Tibial nerve (tissue), 4 donors: ENCODE results near the gene ALOX5AP. TPM values are rescaled to one million over a fixed set of nuclear protein-coding genes. Genes with fewer than 3 reads are reported as not detected.

Source experiments
- DNase-seq, 2 donors: peaks; one replicate each; pipeline ENCODE4 v3.0.0-alpha.2; 2019; ENCODE audit warnings: low spot score in 2 of 2
- H3K27ac ChIP-seq, 4 donors: fragments of 200-600 bp; sonication (generic) in 3 of 4; one replicate each; pipeline ENCODE4 v1.5.1; 2017 to 2019; ENCODE audit warnings: mild to moderate bottlenecking in 1 of 4
- H3K27me3 ChIP-seq, 2 donors: fragments of 200-600 bp; sonication (generic) in 1 of 2; one replicate each; pipeline versions ENCODE4 v1.5.1 to v1.6.0; 2017 to 2019
- H3K36me3 ChIP-seq, 3 donors: fragments of 200-600 bp; sonication (generic); one replicate each; pipeline ENCODE4 v1.5.1; 2018 to 2019
- H3K4me1 ChIP-seq, 4 donors: fragments of 200-600 bp; sonication (generic) in 3 of 4; one replicate each; pipeline ENCODE4 v1.5.1; 2017 to 2019
- H3K4me3 ChIP-seq, 4 donors: fragments of 200-600 bp; sonication (generic) in 3 of 4; one replicate each; pipeline ENCODE4 v1.5.1; 2017 to 2019; ENCODE audit warnings: mild to moderate bottlenecking in 1 of 4, moderate library complexity in 1 of 4
- H3K9me3 ChIP-seq, 4 donors: fragments of 200-600 bp; sonication (generic) in 3 of 4; one replicate each; pipeline ENCODE4 v1.5.1; 2017 to 2019
- CTCF ChIP-seq, 5 experiments: fragments of 200-600 bp in 3 of 5; fragments of 450-650 bp in 2 of 5; sonication (generic) in 3 of 5; IDR thresholded peaks; one replicate each; pipeline ENCODE4 v1.5.1; 2016 to 2019; ENCODE audit warnings: antibody characterized with exemption in 5 of 5, mild to moderate bottlenecking in 3 of 5, moderate library complexity in 2 of 5
- EP300 ChIP-seq, 2 donors: sonication (generic); formaldehyde crosslinking; IDR thresholded peaks; one replicate each; pipeline ENCODE4 v1.6.1; 2017; ENCODE audit warnings: antibody characterized with exemption in 2 of 2, mild to moderate bottlenecking in 1 of 2
- POLR2A ChIP-seq, 2 donors: fragments of 450-650 bp; IDR thresholded peaks; one replicate each; pipeline ENCODE4 v1.6.1; 2017; ENCODE audit warnings: antibody characterized with exemption in 2 of 2, mild to moderate bottlenecking in 2 of 2, moderate library complexity in 2 of 2
- WGBS, 2 donors: methylation state at CpG; one replicate each; pipeline ENCODE4 v1.1.5; 2018; 5-methylcytosine and 5-hydroxymethylcytosine counted together
- total RNA-seq, 4 donors: library from RNA; depleted of rRNA; stranded (reverse); fragments of >200 nt; gene quantifications; one replicate each; pipeline ENCODE4 v1.1.0, GENCODE V29; 2016

The ALOX5AP gene
- total RNA-seq, 4 donors from 2014 or later: 25.3 to 41.4 (median 33.1) TPM

- TF ChIP-seq CTCF (IDR thresholded peaks at IDR 0.05) (no peak), POLR2A (IDR thresholded peaks at IDR 0.05) (no peak)
- no peak for DNase-seq
- H3K36me3 ChIP-seq: no peaks in the 10 kb centered on the region
- H3K4me3 ChIP-seq: no peak overlapping the region
- H3K27me3 ChIP-seq: no peaks in the 10 kb centered on the region
- no peaks in the 10 kb centered on the region for H3K9me3 ChIP-seq
- no peaks in the 10 kb centered on the region for H3K4me1 ChIP-seq
- 67 to 94% methylated on average over 4 of the region's 4 CpGs for WGBS, 2 donors
- H3K27ac ChIP-seq: no peak overlapping the region
These were observed 35.6 kb downstream of the ALOX5AP start for GRCh38 chr13:30770929-30771328.

- Histone ChIP-seq H3K9me3 (no peaks in the 10 kb centered on the region), H3K4me3 (no peak overlapping the region), H3K27ac (no peak overlapping the region), H3K4me1 (no peaks in the 10 kb centered on the region), H3K27me3 (no peaks in the 10 kb centered on the region), H3K36me3 (no peaks in the 10 kb centered on the region)
- no peak for DNase-seq
- no peak for TF ChIP-seq EP300 (IDR thresholded peaks at IDR 0.05)
- TF ChIP-seq CTCF (IDR thresholded peaks at IDR 0.05): no peak
- TF ChIP-seq POLR2A (IDR thresholded peaks at IDR 0.05): no peak
These were observed 38.2 kb downstream of the ALOX5AP start for GRCh38 chr13:30773561-30773960.

- peak overlapping the region in 1 of 4 donors; percentile 41 for H3K27ac ChIP-seq
- no peaks in the 10 kb centered on the region for H3K9me3 ChIP-seq
- no peaks in the 10 kb centered on the region for H3K36me3 ChIP-seq
- no peaks in the 10 kb centered on the region for H3K4me1 ChIP-seq
- no peak for DNase-seq
- no peak for TF ChIP-seq POLR2A (IDR thresholded peaks at IDR 0.05)
- TF ChIP-seq CTCF (IDR thresholded peaks at IDR 0.05): no peak
- TF ChIP-seq EP300 (IDR thresholded peaks at IDR 0.05): no peak
- H3K27me3 ChIP-seq: no peaks in the 10 kb centered on the region
- WGBS, 2 donors: 90 to 93% methylated on average over 8 of the region's 8 CpGs
- no peak overlapping the region for H3K4me3 ChIP-seq
These were observed 38.9 kb downstream of the ALOX5AP start for GRCh38 chr13:30774214-30774730.

GRCh38 chr13:30776661-30777060 is 41.3 kb downstream of the ALOX5AP start:
- 81 to 87% methylated on average over 2 of the region's 2 CpGs for WGBS, 2 donors

GRCh38 chr13:30779016-30779415 is 43.7 kb downstream of the ALOX5AP start:
- Histone ChIP-seq H3K4me3 (no peak overlapping the region), H3K27me3 (no peaks in the 10 kb centered on the region), H3K4me1 (peaks cover 0 to 13% (median 0%) of the 10 kb centered on the region in 4 donors), H3K27ac (no peak overlapping the region), H3K9me3 (no peaks in the 10 kb centered on the region), H3K36me3 (no peaks in the 10 kb centered on the region)
- TF ChIP-seq CTCF (IDR thresholded peaks at IDR 0.05) (no peak), EP300 (IDR thresholded peaks at IDR 0.05) (no peak)
- WGBS, 2 donors: 70 to 76% methylated on average over 5 of the region's 5 CpGs
- no peak for DNase-seq

More at GRCh38 chr13:30776661-30777060, 41.3 kb downstream of the ALOX5AP start:
- Histone ChIP-seq H3K4me3 (no peak overlapping the region), H3K36me3 (no peaks in the 10 kb centered on the region), H3K27me3 (no peaks in the 10 kb centered on the region), H3K4me1 (peaks cover 0 to 13% (median 0%) of the 10 kb centered on the region in 4 donors), H3K27ac (no peak overlapping the region), H3K9me3 (no peaks in the 10 kb centered on the region)
- no peak for DNase-seq
- no peak for TF ChIP-seq EP300 (IDR thresholded peaks at IDR 0.05)
- no peak for TF ChIP-seq CTCF (IDR thresholded peaks at IDR 0.05)
- no peak for TF ChIP-seq POLR2A (IDR thresholded peaks at IDR 0.05)
